ENCODE results near the gene ZNF786.

Gene ZNF786

DNA sequence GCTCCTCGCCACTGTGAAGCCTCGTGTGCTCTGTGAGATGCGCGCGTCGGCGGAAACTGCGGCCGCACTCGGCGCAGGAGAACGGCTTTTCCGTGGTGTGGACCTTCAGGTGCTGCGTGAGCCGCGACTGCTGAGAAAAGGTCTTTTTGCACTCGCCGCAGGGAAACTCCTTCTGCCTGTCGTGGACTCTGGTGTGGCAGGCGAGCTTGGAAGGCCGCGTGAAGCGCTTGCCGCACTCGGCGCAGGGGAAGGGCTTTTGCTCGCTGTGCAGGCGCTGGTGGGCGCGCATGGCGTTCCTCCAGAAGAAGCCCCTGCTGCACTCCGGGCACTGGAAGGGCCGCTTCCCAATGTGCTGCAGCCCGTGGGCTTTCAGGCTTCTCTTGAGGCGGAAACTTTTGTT is 13.7 kb upstream of the ZNF786 start:
- H3K4me1 ChIP-seq, result no peaks in the 10 kb centered on the region
- TF ChIP-seq, protein P1, sequence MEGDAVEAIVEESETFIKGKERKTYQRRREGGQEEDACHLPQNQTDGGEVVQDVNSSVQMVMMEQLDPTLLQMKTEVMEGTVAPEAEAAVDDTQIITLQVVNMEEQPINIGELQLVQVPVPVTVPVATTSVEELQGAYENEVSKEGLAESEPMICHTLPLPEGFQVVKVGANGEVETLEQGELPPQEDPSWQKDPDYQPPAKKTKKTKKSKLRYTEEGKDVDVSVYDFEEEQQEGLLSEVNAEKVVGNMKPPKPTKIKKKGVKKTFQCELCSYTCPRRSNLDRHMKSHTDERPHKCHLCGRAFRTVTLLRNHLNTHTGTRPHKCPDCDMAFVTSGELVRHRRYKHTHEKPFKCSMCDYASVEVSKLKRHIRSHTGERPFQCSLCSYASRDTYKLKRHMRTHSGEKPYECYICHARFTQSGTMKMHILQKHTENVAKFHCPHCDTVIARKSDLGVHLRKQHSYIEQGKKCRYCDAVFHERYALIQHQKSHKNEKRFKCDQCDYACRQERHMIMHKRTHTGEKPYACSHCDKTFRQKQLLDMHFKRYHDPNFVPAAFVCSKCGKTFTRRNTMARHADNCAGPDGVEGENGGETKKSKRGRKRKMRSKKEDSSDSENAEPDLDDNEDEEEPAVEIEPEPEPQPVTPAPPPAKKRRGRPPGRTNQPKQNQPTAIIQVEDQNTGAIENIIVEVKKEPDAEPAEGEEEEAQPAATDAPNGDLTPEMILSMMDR (IDR thresholded peaks at IDR 0.05), result no peak
- intact Hi-C loops (cut with DNase I; ENCODE audit: low total_unique reads), result no loop called here
- H3K27ac ChIP-seq, result no peak overlapping the region
- H3K36me3 ChIP-seq, result peaks cover 0 to 25% (median 9%) of the 10 kb centered on the region in 3 donors
- no peak overlapping the region for H3K4me3 ChIP-seq
- peak in 1 of 2 donors; percentile 40 for DNase-seq
- no peaks in the 10 kb centered on the region for H3K9me3 ChIP-seq
- no peaks in the 10 kb centered on the region for H3K27me3 ChIP-seq

DNA sequence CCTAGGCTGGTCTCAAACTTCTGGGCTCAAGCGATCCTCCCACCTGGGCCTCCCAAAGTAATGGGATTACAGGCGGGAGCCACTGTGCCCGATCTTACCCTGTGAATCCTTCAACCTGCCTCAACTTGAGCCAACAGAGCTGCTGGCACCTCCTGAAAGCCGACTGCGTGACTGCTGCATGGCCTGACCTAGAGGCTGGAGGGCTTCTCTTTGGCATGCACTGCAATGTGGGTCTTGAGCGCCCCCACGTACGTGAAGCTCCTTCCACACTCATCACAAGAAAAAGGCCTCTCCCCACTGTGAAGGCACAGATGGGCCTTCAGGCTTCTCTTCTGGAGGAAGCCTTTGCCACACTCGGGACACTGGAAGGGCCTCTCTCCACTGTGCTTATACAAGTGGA is 12.9 kb upstream of the ZNF786 start:
- DNase-seq, result peak in 1 of 2 donors; percentile 40
- no peaks in the 10 kb centered on the region for H3K27me3 ChIP-seq
- no peak overlapping the region for H3K27ac ChIP-seq
- H3K36me3 ChIP-seq, result peaks cover 0 to 25% (median 9%) of the 10 kb centered on the region in 3 donors
- TF ChIP-seq, protein P1 (IDR thresholded peaks at IDR 0.05), result no peak
- H3K9me3 ChIP-seq, result no peaks in the 10 kb centered on the region
- no peaks in the 10 kb centered on the region for H3K4me1 ChIP-seq
- H3K4me3 ChIP-seq, result no peak overlapping the region
- intact Hi-C loops (cut with DNase I; ENCODE audit: low total_unique reads), result no loop called here

DNA sequence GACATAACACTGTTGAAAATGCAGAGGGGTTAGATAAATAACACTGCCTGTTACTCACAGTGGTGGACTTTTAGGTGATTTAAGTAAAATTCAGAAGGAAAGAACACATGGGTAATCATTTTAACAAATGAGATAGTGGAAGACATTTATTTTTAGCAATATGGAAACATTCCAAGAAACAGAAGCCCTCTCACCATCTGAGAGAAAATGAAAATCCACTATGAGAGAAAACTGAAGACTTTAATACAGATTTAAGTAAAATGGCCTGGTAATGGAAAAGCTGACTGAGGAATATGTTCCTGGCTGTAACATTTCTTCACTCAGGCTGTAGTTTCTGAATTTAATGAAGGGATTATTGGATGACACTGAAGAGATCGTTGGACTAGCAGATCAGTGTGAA is 12.1 kb upstream of the ZNF786 start:
- TF ChIP-seq, protein P1 (IDR thresholded peaks at IDR 0.05), result no peak
- Histone ChIP-seq H3K4me3 (no peak overlapping the region), H3K4me1 (no peaks in the 10 kb centered on the region), H3K36me3 (peaks cover 0 to 25% (median 9%) of the 10 kb centered on the region in 3 donors), H3K27me3 (no peaks in the 10 kb centered on the region), H3K27ac (no peak overlapping the region), H3K9me3 (no peaks in the 10 kb centered on the region)
- intact Hi-C loops (cut with DNase I; ENCODE audit: low total_unique reads), result no loop called here
- no peak for DNase-seq

DNA sequence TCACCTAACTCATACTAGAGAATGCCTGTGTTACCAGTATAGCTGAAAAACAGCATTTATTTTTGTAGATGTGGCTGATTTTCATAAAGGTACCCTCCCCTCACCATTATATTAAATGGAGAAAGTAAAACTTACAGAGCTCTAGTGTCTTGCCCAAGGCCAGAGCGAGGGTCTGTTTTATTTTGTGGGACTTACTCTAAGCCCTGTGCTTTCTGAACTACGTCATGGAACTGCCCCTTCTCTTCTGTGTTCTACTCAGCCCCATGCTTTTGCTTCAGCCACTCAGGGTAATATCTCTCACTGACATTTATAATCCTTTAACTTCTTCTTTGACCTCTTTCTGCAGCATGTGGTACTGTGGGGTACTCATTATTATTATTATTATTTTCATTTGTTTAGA is 10.3 kb upstream of the ZNF786 start:
- H3K36me3 ChIP-seq, result peaks cover 0 to 25% (median 9%) of the 10 kb centered on the region in 3 donors
- no peak overlapping the region for H3K4me3 ChIP-seq
- intact Hi-C loops (cut with DNase I; ENCODE audit: low total_unique reads), result no loop called here
- no peaks in the 10 kb centered on the region for H3K4me1 ChIP-seq
- TF ChIP-seq, protein P1 (IDR thresholded peaks at IDR 0.05), result no peak
- no peak for DNase-seq
- H3K27ac ChIP-seq, result no peak overlapping the region
- H3K27me3 ChIP-seq, result no peaks in the 10 kb centered on the region
- no peaks in the 10 kb centered on the region for H3K9me3 ChIP-seq

DNA sequence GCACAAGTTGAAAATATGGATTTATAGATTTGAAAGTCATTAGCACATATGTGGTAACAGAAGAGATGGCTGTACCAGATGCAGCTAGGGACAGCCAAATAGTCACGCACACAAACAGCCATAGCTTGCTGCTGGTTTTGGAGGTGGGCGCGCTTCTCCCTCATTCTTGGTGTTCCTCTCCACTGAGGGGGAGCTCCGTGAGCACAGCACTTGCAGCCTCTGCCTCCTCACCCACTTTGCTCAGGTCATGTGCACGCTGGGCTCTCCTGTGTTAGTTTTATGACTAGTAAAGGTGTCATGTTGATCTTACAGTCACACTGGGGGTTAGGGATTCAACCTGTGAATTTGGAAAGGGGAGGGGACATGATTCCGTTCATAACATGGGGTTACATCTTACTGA is 8.5 kb upstream of the ZNF786 start:
- intact Hi-C loops (cut with DNase I; ENCODE audit: low total_unique reads), result no loop called here
- peaks cover 0 to 11% (median 5%) of the 10 kb centered on the region in 3 donors for H3K36me3 ChIP-seq

More for the DNA sequence above, 8.5 kb upstream of the ZNF786 start:
- DNase-seq, result peak in 1 of 2 donors; percentile 15
- Histone ChIP-seq H3K9me3 (no peaks in the 10 kb centered on the region), H3K27me3 (no peaks in the 10 kb centered on the region), H3K4me1 (no peaks in the 10 kb centered on the region), H3K4me3 (no peak overlapping the region), H3K27ac (no peak overlapping the region)
- TF ChIP-seq, protein P1 (IDR thresholded peaks at IDR 0.05), result no peak

Measured in tibial artery (tissue), 4 donors.